Posterior cingulate gyrus (tissue), 11 donors: ENCODE measurements around the gene RPA3.
"Not testable (repeated sequence)": the region's sequence is repeated elsewhere in the genome, so short reads cannot be mapped to it uniquely, and the experiment has no call there.

ENCODE experiments used
- DNase-seq, 10 donors: peaks; one replicate each; pipeline versions ENCODE4 v3.0.0 to v3.0.0-alpha.2; 2020 to 2021; ENCODE audit warnings: mixed read lengths in 3 of 10
- intact Hi-C: fragments of 100-400 bp; cut with DNase I; formaldehyde crosslinking; loops from one replicate; pipeline ENCODE4 v1.15.1; 2023

The RPA3 gene

DNA sequence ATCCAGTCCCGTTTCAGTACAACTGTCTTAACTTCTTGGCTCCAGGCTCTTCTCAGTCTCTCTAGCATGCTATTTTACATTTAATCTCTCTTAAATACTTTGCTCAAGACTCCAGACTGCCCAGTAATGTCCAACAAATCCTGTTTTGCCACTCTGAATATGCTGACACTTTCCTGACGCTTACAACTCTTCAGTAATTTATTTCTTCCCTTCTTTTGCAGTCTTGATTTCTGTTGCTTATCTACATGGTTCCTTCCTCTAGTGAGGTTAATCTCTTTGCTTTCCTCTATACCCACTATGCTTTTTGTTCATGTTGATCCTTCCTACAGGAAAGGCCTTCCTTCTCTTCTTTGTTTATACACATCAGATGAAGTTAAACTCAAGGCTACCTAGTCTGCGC is 54.1 kb downstream of the RPA3 start:
- DNase-seq = no peak
- intact Hi-C loops = no loop called here

DNA sequence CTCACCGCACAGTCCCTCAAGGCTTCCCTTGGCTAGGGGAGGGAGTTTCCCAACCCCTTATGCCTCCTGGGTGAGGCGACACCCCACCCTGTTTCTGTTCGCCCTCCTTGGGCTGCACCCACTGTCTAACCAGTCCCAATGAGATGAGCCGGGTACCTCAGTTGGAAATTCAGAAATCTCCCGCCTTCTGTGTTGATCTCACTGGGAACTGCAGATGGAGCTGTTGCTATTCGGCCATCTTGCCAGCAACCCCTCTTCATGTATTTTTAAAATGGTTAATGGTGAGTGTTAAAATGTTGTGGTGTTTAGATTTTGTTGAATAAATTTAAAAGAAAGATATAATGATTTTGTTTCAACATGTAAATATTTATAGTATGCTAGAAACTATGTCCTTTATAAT is 55.9 kb downstream of the RPA3 start:
- peak in 1 of 10 donors; percentile 46 for DNase-seq
- intact Hi-C loops = no loop called here

DNA sequence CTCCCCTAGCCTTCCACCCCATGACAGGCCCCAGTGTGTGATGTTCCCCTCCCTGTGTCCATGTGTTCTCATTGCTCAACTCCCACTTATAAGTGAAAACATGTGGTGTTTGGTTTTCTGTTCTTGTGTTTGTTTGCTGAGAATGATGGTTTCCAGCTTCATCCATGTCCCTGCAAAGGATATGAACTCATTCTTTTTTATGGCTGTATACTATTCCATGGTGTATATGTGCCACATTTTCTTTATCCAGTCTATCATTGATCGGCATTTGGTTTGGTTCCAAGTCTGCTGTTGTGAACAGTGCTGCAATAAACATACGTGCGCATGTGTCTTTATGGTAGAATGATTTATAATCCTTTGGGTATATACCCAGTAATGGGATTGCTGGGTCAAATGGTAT is 61.9 kb downstream of the RPA3 start:
- intact Hi-C loops, DNase-seq: not testable (repeated sequence)

DNA sequence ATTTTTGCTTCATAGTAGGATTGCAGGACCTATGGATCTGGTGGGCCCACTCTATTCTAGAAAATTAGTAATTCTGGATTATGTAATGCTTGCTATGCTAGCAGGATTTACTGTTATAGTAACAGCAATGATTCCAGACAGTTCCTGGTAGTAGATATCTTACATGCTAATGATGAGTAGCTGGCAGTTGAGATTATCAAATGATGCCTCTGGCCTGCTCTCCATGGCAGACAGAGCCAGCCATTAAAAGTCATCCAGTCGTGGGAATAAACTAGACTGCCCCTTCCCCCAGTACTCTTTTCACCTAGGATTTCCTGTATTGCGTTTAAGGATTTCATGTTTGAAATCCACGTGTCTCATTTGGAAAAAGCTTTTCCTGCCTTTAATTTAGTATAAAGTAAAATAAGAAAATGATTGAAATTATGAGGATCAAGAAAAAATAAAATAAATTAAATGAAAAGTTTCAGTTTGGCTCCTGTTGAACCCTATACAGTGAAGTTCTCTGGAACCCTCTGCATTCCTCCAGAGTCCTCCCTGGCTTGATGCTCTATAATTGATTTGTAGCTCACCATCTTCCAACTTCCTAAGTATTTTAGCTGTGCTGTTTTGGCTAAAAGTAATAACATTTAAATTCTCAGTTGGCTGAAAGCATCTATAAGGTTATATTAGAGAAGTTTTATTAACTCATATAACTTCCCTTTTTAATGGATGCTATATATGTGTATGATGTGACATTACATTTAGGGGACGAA is 63.3 kb downstream of the RPA3 start:
- intact Hi-C loops = no loop called here
- DNase-seq = no peak

DNA sequence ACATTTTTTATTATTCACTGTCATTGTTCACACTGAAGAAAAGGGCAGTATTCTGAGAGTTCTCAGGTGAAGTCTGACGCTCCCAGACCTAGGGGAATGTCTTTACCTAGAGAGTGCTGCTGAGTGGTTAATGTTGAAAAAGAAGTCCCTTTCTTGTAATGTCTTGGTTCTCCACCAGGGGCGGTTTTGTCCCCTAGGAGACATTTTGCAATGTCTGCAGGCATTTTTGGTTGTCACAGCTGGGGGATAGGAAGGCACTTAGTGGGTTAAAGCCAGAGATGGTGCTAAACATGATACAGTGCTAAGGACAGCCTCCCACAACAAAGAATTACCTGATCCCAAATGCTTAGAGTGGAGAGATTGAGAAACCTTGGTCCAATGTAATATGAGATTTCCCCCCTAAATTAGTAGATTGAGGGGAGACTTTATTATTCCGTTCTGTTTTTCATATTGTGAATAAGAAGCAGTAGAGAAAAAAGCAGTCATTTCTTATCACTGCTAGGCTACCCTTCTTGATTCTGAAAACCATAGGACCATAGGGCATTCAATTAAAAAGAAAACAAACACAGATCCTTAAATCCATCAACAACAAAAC is 64.7 kb downstream of the RPA3 start:
- intact Hi-C loops = no loop called here
- DNase-seq = no peak

DNA sequence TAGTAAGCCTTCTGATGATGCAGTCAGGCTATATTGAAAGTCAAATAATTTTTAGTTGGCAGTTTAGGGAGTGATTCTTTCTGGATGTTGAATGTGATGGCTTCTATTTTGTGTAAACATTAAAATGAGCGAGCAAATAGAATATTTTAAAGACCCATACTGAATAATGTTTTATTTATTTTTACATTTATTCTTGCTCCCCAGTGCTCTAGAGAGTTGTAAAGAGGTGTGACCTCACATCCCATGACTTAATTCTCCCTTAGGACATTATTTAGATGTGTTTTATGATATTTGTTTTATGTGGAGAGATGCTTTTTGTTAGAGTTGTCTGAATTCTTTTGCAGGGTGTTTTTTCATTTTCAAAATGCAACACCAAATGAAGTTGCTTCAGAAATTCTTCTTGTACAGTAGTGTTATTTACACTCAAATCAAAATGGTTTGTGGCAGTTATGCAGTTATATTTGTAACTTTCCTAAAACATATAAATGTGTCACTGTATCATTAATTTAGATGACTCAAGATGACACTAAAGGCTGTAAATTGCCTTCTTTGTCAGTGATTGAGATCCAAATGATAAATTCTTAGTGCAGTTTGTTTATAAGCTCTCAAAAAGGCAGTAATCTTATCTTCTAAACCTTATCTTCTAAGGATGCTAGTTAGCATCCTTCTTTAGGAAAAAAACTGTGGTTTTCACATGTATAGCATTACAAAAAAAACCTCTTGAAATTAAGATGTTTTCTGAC is 65.4 kb downstream of the RPA3 start:
- no peak for DNase-seq
- intact Hi-C loops = no loop called here

DNA sequence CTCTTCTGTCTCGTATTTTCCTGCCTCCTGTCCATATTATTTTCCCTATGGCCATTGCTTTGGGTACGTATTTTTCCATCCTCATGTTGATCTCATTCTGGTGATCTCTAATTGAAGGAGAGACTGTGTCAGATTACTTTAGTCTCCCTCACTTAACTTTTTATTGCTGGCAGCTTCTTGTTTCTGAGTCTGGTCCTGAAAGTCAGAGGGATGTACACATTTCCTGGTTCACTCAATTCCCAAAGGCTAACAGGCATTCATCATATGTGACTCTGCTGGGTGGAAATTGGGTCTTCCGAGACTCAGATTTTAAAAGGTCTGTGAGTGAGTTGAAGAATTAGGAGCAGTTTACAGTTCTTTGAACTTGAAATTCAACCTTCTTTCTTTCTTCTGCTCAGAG is 66.9 kb downstream of the RPA3 start:
- intact Hi-C loops = no loop called here
- no peak for DNase-seq

DNA sequence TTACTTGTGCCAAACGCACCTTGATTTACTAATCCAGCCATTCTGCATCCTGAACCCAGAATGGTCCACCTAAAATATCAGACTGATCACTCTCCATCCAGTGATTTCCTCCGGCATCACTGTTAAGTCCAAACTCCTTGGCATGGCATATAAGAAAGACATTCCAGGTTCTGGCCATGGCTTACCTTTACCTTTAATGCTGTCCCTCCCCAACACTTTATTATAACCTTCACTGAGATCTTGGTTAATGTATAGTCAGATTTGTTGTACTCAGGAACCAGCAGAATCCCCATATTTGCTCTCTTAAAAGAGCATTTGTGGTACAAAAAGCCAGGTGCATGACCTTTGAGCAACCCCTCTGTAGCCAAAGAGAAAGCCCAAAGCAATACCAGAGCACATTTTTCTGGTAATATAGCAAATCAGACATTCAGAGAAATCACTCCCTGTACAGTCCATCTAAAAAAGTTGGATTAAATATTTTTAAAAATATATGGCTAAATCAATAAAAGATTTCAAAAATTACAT is 67.7 kb downstream of the RPA3 start:
- intact Hi-C loops = no loop called here

DNA sequence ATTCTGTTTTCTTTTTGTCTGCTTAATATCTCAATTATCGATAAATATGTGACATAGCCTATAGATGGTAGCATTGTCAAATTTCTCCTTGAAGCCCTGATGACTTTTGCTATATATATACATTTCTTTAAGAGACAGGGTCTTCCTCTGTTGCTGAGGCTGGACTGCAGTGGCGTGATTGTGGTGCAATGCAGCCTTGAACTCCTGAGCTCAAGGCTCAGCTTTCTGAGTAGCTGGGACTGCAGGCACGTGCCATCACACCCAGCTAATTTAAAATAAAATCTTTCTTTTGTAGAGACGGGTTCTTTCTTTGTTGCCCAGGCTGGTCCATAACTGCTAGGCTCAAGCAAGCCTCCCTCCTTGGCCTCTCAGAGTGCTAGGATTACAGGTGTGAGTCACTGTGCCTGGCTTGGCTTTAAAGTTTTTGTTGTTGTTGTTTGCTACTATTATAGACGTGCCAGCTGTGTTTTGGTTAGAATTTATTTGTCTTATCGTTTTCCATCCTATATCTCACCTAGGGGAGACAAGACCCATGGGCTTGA is 70.8 kb downstream of the RPA3 start:
- no peak for DNase-seq
- intact Hi-C loops = no loop called here

More for the DNA sequence above, 67.7 kb downstream of the RPA3 start:
- DNase-seq = no peak

DNA sequence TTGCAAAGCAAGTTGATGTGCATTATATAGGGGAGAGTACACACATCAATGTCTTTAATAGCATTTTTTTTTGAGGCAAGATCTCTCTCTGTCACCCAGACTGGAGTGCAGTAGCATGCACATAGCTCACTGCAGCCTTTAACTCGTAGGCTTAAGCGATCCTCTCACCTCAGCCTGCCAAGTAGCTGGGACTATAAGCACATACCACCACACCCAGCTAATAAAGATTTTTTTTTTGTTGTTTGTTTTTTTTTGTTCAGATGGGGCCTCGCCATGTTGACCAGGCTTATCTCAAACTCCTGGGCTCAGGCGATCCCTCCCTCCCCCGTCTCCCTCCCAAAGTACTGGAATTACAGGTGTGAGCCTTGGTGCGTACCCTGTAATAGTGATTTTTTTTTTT is 76.3 kb downstream of the RPA3 start:
- intact Hi-C loops = loop anchor here (5.0 kb wide), 1 partner anchor 75 kb away; the partner anchor contains the start of gene MIOS
- DNase-seq = no peak

DNA sequence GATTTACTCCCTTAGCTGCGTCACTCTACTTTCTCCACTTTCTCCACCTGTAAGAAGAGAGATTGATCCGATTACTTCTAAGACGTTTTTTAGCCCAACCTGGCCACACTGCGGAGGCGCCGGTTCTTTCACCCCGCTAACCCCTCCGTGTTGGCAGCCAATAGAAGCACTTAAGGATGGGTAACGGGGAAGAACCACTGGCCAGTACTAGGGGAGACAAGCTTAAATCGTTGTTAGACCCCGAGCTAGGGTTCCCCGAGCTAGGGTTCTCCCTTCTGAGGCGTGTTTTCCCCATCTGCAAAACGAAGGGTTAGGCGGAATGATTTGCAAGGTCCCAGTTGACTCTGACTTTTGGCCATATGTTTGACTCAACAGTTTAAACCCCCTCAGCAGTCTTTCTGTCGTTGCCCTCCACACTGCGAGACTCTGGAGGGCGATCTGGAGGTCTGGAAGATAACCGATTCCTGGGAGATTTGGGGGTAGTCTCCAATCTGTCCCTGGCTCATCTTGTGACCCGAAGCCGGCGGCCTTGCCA is 77.2 kb downstream of the RPA3 start:
- peak in 1 of 10 donors; percentile 74 for DNase-seq
- intact Hi-C loops = loop anchor here (2.0 to 5.0 kb wide), 2 partner anchors 74 to 326 kb away; partner anchors contain the start of gene MIOS

DNA sequence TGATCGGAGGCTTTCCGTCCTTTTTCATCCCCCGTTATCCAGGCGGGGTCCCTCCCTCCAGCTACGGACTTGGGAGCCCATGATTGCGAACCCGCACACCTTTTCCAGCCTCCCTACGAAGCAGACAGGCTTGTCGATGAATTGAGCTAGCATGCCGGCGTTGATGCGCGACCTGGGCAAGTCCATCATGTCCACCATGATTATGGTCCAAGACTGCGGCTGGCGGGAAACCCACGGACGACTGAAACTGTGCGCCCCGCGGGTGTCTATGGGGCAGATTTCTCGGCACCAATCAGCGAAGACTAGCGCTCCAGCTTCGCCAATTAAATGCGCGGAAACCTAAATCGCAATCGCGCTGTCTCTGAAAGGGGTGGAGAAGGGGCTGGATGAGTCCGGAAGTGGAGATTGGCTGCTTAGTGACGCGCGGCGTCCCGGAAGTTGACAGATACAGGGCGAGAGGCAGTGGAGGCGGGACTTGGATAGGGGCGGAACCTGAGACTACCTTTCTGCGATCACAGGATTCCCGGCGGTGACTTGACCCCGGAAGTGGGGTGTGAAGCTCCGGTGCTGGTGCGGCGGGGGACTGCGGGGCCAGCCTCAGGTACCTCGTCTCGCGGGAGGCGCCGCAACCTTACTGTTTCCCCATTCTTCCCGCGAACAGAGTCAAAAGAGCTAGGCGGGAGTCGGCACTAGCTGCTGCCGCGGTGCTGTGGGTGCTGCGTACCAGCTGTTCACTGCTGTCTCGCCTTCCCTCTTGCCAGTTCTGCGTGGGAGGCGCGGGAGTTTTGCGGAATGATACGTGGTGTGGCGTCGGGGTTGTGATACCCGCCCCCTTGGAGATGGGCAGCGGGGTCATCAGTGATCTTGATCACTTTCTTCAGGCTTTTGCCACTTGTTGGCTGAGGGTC is 77.9 kb downstream of the RPA3 start, which contains the start of gene UMAD1:
Gene UMAD1, plus strand, starts transcription at position 532 of the 908 bp plus-strand sequence. CDS start 32,620 bp downstream, outside the sequence.
- intact Hi-C loops = loop anchor here (2.0 to 5.0 kb wide), 2 partner anchors 73 to 326 kb away; partner anchors contain the start of gene MIOS
- peak; percentile 95 to 100 (median 99) for DNase-seq

DNA sequence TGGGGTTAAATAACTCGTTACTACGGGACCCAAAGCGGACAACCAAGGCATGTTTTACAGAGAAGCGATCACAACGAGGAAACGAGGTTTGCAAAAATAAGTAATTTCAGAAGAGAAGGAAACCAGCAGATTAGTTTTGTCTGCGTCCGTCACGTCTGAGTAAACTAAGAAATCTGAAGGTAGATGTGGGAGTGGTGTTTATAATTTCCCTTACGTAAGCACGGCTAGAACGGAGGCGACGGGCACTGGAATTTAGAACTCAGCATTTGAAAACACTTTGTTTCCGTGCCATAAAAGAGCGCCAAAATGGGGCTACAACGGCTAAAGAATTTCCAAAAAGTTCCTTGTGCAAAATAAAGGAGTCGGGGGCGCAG is 78.6 kb downstream of the RPA3 start:
- intact Hi-C loops = loop anchor here (2.0 to 5.0 kb wide), 2 partner anchors 73 to 327 kb away; partner anchors contain the start of gene MIOS
- no peak for DNase-seq

DNA sequence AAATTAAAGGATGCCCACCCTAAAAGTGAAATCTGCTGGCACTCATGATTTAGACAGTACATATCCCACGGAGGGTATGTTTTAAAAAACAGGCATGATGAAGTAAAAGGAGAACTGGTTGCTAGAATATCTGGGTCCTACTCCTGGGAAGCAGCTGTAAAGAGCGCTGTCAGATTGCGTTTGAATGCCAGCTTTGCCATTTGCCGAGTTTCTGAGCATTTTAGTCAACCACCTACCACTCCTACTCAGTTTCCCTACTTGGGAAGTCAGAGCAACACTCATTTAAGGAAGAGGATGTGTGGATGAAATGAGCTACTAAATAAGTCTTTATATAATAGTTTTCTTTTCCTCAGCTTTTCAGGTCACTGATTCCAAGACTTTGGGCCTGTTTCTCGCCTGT is 79.0 kb downstream of the RPA3 start:
- intact Hi-C loops = no loop called here
- no peak for DNase-seq

DNA sequence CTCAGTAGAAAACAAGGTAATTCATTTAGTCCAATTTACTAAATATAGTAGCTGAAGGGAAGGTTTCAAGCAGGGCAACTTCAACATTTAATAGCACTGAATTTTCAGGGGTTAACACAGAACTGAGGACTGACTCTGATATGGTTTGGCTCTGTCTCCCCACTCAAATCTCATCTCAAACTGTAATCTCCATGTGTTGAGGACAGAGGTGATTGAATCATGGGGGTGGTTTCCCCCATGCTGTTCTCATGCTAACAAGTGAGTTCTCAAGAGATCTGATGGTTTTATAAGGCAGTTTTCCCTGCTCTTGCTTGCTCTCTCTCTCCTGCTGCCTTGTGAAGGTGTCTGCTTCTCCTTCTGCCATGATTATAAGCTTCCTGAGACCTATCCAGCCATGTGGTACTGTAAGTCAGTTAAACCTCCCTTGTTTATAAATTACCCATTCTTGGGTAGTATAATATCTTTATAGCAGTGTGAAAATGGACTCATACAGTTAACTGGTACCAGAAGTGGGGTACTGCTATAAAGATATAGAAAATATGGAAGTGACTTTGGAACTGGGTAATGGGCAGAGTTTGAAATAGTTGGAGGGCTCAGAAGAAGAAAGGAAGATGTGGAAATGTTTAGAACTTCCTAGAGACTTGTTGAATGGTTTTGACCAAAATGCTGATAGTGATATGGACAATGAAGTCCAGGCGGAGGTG is 87.6 kb downstream of the RPA3 start:
- intact Hi-C loops = no loop called here
- no peak for DNase-seq

DNA sequence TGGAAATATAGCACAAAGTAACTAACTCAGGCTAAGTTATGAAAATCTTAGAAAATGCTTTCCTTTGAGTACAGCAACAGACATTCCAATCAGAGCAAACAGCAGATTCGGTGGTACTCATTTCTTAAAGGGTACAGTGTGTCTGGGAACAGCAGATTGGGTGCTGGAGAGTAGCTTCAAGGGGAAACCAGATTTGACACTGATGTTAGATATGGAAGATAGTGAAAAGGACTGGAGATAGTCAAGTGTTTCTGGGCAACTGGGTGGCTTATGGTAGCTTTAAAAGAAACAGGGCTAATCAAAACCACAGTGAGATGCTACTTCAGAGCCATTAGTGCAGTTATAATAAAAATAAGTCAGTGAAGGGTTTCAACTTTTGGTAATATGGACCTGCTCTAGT is 89.9 kb downstream of the RPA3 start:
- DNase-seq = no peak
- intact Hi-C loops = no loop called here

DNA sequence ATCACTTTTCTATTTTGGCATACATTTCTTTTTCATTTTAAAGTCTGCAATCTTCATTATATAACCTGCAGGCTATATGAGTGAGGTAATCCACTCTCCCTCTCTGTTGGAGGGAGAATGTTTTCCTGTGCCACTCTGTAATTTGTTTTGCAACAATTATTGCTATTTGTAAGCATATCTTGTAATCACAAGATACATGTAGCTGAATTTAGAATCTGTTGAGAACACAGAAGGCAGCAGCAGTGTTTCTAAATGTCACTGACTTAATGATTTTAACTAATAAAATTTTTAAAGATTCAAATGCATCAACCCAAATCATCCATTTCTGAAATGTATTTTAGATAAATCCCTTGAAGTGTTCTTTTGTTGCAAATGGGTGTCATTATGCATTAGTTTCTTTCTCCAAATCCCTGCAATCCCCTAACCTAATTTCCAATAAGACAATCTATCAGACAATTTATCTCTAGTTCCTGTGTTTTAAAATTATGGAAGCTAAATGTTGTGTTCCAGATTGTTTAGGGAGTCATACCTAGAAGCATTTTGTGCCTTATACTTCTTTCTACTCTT is 97.7 kb downstream of the RPA3 start:
- intact Hi-C loops = no loop called here
- DNase-seq = no peak

DNA sequence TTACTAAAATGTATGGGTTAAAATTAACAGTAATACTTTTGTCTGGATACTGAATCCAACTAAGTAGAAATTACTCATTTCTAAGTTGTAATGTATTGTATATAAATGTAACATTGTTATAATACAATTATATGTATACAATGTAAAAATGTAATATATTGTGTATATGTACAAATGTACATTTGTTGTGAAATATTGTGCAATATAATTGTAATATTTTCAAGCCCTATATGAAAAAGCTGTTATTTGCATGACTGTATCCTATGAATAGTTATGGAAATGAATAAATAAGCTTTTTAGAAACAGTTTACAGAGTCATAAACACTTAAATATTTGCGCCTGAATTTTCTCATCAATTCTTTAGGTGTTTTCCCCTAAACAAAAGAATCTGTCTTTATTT is 98.2 kb downstream of the RPA3 start:
- intact Hi-C loops = no loop called here

More for the DNA sequence above, 98.2 kb downstream of the RPA3 start:
- DNase-seq = no peak
